ENCODE data around the gene EEFSEC.
A peak's percentile ranks its signal among the peaks of the same experiment; 100 is the strongest.

EEFSEC gene

GRCh38 chr3:128271536-128272332 is 118.5 kb downstream of the EEFSEC start:
- DNase-seq (ENCODE audit: low read depth) = no peak

GRCh38 chr3:128273109-128273840 is 120.0 kb downstream of the EEFSEC start:
- DNase-seq (ENCODE audit: low read depth) = no peak

- no peak for DNase-seq (ENCODE audit: low read depth)
Observed at GRCh38 chr3:128273841-128274573, 120.7 kb downstream of the EEFSEC start.

GRCh38 chr3:128274837-128275236 is 121.6 kb downstream of the EEFSEC start:
- peak; percentile 93 for DNase-seq (ENCODE audit: low read depth)

- DNase-seq (ENCODE audit: low read depth) = peak; percentile 4
Observed at GRCh38 chr3:128275316-128276145, 122.2 kb downstream of the EEFSEC start.

GRCh38 chr3:128276146-128276435 is 122.8 kb downstream of the EEFSEC start:
- no peak for DNase-seq (ENCODE audit: low read depth)

- DNase-seq (ENCODE audit: low read depth) = no peak
Observed at GRCh38 chr3:128276577-128277183, 123.4 kb downstream of the EEFSEC start.

- no peak for DNase-seq (ENCODE audit: low read depth)
Observed at GRCh38 chr3:128277378-128278069, 124.2 kb downstream of the EEFSEC start.

GRCh38 chr3:128278130-128278529 is 124.8 kb downstream of the EEFSEC start:
- no peak for DNase-seq (ENCODE audit: low read depth)

- peak; percentile 54 for DNase-seq (ENCODE audit: low read depth)
Observed at GRCh38 chr3:128278761-128279600, 125.7 kb downstream of the EEFSEC start.

GRCh38 chr3:128279601-128279880 is 126.3 kb downstream of the EEFSEC start:
- DNase-seq (ENCODE audit: low read depth) = no peak

GRCh38 chr3:128280481-128281052 is 127.3 kb downstream of the EEFSEC start:
- no peak for DNase-seq (ENCODE audit: low read depth)

GRCh38 chr3:128281056-128281455 is 127.8 kb downstream of the EEFSEC start:
- DNase-seq (ENCODE audit: low read depth) = no peak

- DNase-seq (ENCODE audit: low read depth) = no peak
Observed at GRCh38 chr3:128281461-128282367, 128.4 kb downstream of the EEFSEC start.

- peak; percentile 19 for DNase-seq (ENCODE audit: low read depth)
Observed at GRCh38 chr3:128282380-128283196, 129.3 kb downstream of the EEFSEC start.

GRCh38 chr3:128283421-128283820 is 130.1 kb downstream of the EEFSEC start:
- no peak for DNase-seq (ENCODE audit: low read depth)

GRCh38 chr3:128285042-128285966 is 132.0 kb downstream of the EEFSEC start:
- DNase-seq (ENCODE audit: low read depth) = no peak

Measured in amniotic epithelial cell (primary cell).